ENCODE data around the gene ANKRD28.
A peak's percentile ranks its signal among the peaks of the same experiment; 100 is the strongest.
"Not testable (repeated sequence)": the region's sequence is repeated elsewhere in the genome, so short reads cannot be mapped to it uniquely, and the experiment has no call there.

ANKRD28 gene

DNA sequence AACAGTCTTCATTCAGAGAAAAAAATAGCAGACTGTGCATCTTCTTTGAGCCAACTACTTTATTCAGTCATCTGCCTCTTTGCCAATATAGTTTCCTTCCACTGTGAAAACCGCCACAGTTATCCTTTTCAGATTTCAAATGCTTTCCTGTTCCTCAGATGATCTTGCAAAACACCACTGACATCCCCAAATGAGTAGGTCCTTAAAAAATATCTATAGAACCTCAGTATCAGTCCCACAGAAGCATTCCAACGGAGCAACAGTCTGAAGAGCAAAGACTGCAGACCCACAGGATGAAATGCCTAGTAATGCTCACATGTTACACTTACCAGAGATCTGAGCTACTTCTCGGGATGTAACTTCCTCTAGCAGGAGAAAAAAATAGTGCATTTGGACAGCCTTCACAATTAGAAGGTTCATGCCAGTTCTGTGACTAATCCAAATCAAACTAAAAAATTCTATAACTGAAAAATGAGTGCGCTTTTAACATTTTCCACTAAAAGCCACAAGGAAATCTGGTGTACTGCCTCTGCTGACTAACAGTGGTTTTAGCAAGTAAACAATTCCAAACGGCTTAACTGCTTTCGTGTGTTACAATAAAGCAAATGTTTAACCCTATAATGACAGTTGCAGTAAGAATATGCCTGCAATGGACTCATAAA lies at the start of gene ANKRD28:
ANKRD28 (minus strand) TSS at position 338 of the 662 bp plus-strand sequence. CDS start 1,458 bp downstream, outside the sequence.
- peak; percentile 99 for FAIRE-seq
- DNase-seq (ENCODE audit: insufficient read length, low spot score) = no peak
- TF ChIP-seq POLR2A (IDR thresholded peaks at IDR 0.05; ENCODE audit: low read depth, low read length) = peak; percentile 42; the same call in 1 of the 2 replicates

GRCh38 chr3:15847239-15847638 lies 49.5 kb upstream of the ANKRD28 start:
- DNase-seq (ENCODE audit: insufficient read length, low spot score) (no peak), FAIRE-seq (no peak)
- TF ChIP-seq POLR2A (IDR thresholded peaks at IDR 0.05; ENCODE audit: low read depth, low read length) = no peak

GRCh38 chr3:15846606-15847005 lies 48.8 kb upstream of the ANKRD28 start:
- FAIRE-seq = no peak
- no peak for TF ChIP-seq POLR2A (IDR thresholded peaks at IDR 0.05; ENCODE audit: low read depth, low read length)
- no peak for DNase-seq (ENCODE audit: insufficient read length, low spot score)

DNA sequence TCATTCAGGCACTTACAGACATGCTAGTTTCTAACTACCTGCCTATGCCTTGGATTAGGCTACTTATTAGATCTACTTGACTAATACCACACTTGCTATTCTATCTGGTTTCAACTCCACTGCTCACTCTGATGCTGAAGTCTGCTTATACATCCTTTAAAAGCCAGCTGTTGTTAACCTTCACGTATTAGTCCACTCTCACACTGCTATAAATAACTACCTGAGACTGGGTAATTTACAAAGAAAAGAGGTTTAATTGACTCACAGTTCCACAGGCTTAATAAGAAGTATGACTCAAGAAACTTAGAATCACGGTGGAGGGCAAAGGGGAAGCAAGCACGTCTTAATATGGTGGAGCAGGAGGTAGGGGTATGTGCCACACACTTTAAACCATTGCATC lies 47.7 kb upstream of the ANKRD28 start:
- TF ChIP-seq POLR2A (IDR thresholded peaks at IDR 0.05; ENCODE audit: low read depth, low read length) = no peak
- no peak for FAIRE-seq
- no peak for DNase-seq (ENCODE audit: insufficient read length, low spot score)

- no peak for TF ChIP-seq POLR2A (IDR thresholded peaks at IDR 0.05; ENCODE audit: low read depth, low read length)
- DNase-seq (ENCODE audit: insufficient read length, low spot score) (no peak), FAIRE-seq (no peak)
These were observed 47.1 kb upstream of the ANKRD28 start for GRCh38 chr3:15844889-15845288.

DNA sequence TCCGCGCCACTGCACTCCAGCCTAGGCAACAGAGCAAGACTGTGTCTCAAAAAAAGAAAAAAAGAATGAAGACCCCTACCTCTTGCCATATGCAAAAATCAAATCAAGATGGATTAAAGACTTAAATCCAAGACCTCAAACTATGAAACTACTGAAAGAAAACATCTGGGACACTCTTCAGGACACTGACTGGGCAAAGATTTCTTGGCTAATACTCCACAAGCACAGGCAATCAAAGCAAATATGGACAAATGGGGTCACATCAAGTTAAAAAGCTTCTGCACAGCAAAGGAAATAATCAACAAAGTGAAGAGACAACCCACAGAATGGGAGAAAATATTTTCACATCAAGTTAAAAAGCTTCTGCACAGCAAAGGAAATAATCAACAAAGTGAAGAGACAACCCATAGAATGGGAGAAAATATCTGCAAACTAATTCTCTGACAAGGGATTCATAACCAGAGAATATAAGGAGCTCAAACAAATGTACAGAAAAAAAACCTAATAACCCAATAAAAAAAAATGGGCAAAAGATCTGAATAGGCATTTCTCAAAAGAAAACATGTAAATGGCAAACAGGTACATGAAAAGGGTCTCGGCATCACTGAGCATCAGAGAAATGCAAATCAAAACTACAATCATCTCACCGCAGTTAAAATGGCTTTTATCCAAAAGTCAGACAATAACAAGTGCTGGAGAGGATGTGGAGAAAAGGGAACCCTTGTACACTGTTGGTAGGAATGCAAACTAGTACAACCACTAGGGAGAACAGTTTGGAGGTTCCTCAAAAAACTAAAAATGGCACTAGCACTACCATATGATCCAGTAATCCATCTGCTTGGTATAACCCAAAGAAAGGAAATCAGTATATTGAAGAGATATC lies 43.6 kb upstream of the ANKRD28 start:
- DNase-seq (ENCODE audit: insufficient read length, low spot score); FAIRE-seq: not testable (repeated sequence)

GRCh38 chr3:15839568-15839967 lies 41.8 kb upstream of the ANKRD28 start:
- FAIRE-seq = peak; percentile 58
- no peak for TF ChIP-seq POLR2A (IDR thresholded peaks at IDR 0.05; ENCODE audit: low read depth, low read length)
- no peak for DNase-seq (ENCODE audit: insufficient read length, low spot score)

- FAIRE-seq = no peak
- no peak for TF ChIP-seq POLR2A (IDR thresholded peaks at IDR 0.05; ENCODE audit: low read depth, low read length)
- DNase-seq (ENCODE audit: insufficient read length, low spot score) = no peak
These were observed 34.1 kb upstream of the ANKRD28 start for GRCh38 chr3:15831927-15832326.

GRCh38 chr3:15825016-15825415 lies 27.2 kb upstream of the ANKRD28 start:
- DNase-seq (ENCODE audit: insufficient read length, low spot score) = no peak
- no peak for FAIRE-seq
- TF ChIP-seq POLR2A (IDR thresholded peaks at IDR 0.05; ENCODE audit: low read depth, low read length) = no peak

DNA sequence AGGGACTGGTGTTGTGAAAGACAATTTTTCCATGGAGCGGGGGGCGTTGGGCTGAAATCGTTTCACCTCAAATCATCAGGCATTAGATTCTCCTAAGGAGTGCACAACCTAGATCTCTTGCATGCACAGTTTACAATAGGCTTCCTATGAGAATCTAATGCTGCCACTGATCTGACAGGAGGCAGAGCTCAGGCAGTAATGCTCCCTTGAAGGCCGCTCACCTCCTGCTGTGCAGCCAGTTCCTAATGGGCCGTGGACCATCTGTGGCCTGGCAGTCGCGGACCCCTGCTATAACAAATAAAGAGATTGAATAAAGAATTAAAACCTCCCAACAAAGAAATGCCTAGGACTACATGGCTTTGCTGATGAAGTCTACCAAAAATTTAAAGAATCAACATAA lies 25.3 kb upstream of the ANKRD28 start:
- TF ChIP-seq POLR2A (IDR thresholded peaks at IDR 0.05; ENCODE audit: low read depth, low read length) = no peak
- no peak for FAIRE-seq
- DNase-seq (ENCODE audit: insufficient read length, low spot score) = no peak

DNA sequence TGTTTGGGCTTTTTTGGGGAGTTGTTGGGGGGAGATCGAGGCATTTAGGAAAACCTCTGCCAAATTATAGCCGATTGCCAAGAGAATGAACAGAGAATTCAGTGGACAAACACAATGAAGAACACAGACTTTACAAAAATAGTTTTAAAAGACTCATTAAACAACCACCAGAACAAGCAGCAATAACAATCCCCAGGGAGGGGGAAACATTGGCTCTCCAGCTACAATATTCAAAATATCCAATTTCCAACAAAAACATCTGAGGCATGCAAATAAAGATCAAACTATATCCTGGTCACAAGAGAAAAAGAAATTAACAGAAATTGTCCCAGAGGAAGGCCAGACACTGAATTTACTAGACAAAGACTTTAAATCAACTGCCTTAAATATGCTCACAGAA lies 24.5 kb upstream of the ANKRD28 start:
- FAIRE-seq (no peak), DNase-seq (ENCODE audit: insufficient read length, low spot score) (no peak)
- TF ChIP-seq POLR2A (IDR thresholded peaks at IDR 0.05; ENCODE audit: low read depth, low read length) = no peak

GRCh38 chr3:15820911-15821310 lies 23.1 kb upstream of the ANKRD28 start:
- DNase-seq (ENCODE audit: insufficient read length, low spot score) (no peak), FAIRE-seq (peak; percentile 82)
- no peak for TF ChIP-seq POLR2A (IDR thresholded peaks at IDR 0.05; ENCODE audit: low read depth, low read length)

DNA sequence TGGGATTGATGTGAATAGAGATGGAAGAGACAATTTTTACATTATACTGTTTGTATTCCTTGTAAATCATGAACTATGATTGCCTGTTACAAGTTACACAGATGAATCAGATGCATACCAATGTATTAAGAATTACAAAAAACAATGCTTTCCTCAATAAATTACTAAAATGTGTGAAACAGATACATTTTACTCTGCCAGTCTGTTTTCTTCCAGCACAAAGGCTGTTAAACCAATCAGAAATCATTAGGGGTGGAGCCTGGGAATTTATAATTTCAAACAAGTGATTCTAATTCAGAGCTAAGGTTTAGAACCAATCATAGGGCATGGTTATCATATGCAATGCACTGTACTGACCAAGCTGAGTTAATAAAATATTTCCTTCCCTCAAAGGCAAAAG lies 21.8 kb upstream of the ANKRD28 start:
- FAIRE-seq = no peak
- no peak for DNase-seq (ENCODE audit: insufficient read length, low spot score)
- TF ChIP-seq POLR2A (IDR thresholded peaks at IDR 0.05; ENCODE audit: low read depth, low read length) = no peak

DNA sequence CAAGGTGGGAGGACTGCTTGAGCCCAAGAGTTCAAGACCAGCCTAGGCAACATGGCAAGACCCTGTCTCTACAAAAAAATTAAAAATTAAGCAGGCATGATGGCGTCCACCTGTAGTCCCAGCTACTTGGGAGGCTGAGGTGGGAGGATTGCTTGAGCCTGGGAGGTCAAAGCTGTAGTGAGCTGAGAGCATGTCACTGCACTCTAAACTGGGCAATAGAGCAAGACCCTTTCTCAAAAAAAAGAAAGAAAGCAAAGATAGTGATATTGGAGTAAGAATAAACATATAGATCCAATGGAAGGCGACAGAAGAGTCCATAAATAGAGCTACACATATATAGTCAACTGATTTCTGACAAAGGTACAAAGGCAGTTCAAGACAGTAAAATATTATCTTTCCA lies 21.3 kb upstream of the ANKRD28 start:
- DNase-seq (ENCODE audit: insufficient read length, low spot score) (no peak), FAIRE-seq (no peak)
- TF ChIP-seq POLR2A (IDR thresholded peaks at IDR 0.05; ENCODE audit: low read depth, low read length) = no peak

- no peak for DNase-seq (ENCODE audit: insufficient read length, low spot score)
- FAIRE-seq = peak; percentile 78
- TF ChIP-seq POLR2A (IDR thresholded peaks at IDR 0.05; ENCODE audit: low read depth, low read length) = no peak
These were observed 17.9 kb upstream of the ANKRD28 start for GRCh38 chr3:15815696-15816095.

DNA sequence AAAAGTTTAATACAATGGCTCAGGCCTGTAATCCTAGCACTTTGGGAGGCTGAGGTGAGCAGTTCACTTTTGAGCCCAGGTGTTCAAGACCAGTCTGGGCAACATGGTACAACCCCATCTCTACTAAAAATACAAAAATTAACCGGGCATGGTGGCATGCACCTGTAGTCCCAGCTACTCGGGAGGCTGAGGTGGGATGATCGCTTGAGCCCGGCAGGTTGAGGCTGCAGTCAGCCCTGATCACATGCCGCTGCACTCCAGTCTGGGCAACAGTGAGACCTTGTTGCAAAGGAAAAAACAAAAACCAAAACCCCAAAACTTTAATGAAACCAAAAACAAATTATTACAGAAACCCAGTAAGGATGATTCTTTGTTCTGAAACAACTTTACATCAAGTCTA lies 15.3 kb upstream of the ANKRD28 start:
- FAIRE-seq; DNase-seq (ENCODE audit: insufficient read length, low spot score): not testable (repeated sequence)
